Measurements from ENCODE around the gene VENTX.

VENTX gene

DNA sequence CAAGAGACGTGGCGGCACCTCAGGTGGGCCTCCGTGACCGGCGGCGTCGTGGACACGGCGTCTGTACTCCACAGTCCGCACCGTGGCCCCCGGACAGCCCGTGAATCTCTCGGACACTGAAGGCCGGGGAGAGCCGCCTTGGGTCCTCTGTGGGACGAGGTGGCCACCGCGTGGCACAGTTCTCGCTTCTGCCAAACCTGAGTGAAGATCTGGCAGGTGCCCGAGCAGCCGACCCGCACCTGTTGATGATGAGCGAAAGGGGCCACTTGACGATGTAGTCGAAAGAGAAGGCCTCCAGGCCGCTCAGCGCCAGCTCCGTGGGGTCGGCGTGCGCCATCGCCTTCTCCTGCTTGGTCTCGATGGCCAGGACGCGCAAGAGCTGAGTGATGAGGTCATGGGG lies 47.6 kb downstream of the VENTX start:
- no peak for DNase-seq (ENCODE audit: low spot score)

DNA sequence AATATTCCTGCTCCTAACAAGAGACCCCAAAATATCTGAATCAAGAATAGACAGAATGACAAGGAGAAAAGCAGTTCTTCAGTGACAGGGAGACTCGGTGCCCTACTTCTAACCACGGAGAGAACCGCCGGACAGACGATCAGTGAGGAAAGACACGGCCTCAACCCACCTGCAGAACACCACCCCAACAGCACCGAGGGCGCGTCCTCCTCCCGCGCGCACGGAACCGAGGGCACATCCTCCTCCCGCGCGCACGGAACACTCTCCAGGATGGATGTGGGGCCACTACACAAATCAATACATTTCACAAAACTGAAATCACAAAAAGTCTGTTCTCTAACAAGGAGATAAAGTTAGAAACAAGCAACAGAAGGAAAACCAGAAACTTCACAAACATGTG lies 48.7 kb downstream of the VENTX start:
- DNase-seq (ENCODE audit: low spot score) = no peak

DNA sequence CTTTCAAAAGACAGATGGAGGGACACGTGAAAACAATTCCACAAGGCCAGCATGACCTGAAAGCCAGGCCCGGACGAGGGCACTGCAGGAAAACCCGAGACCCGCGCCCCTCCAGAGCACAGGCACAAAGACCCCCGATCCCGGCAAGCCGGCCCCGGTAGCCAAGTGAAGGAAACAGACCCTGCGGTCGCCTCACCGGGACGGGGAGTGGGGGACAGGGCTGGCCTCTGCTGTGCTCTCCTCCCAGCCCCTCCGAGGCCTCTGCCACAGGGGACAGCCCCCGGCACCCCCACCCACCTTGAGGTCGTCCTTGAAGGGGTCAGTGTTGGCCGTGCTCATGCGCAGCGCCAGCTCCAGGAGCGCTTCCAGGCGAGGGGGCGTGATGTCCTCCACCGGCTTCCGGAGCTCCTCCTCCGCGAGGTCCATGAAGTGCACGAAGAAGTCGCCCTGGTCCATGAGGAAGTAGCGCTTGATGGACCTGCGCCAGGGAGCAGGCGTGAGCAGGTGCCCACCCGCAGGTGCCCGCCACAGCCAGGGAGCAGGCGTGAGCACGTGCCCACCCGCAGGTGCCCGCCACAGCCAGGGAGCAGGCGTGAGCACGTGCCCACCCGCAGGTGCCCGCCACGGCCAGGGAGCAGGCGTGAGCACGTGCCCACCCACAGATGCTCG lies 50.3 kb downstream of the VENTX start:
- DNase-seq (ENCODE audit: low spot score) = no peak

DNA sequence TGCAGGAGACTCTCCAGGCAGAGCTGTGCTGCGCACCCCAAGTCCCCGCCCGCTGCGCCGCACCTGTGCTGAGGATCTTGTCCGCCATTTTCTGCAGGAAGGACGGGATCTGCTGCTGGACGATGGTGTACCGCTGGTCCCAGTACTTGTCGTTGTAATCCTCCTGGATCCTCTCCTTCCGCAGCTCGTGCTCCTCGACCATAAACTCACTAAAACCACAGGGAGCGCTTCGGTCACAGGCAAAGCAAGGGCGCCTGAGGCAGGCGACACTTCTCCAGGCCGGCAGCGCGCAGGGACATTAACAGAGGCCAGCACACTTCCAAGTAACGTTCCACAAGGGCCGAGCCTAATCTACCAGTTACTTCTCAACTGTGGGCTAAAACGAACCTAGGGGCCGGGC lies 52.1 kb downstream of the VENTX start:
- DNase-seq (ENCODE audit: low spot score) = no peak
